OCI-LY7 (cell line): Measurements from ENCODE around the gene PLEKHG5. TPM values are rescaled to one million over a fixed set of nuclear protein-coding genes. Genes with fewer than 3 reads are reported as not detected.

Experiments
- BruUV-seq: library from RNA; stranded (reverse); fragments of 400-500 nt; replicated peaks from 2 replicates; lab custom pipeline; 2021; lab: Mats Ljungman, UMichigan
- CTCF ChIA-PET: fragments of 300-600 bp; sonication (Branson Sonifier 250); formaldehyde crosslinking; loops from one replicate; lab custom pipeline; 2022; ENCODE audit warnings: antibody characterized with exemption; ENCODE audit not compliant: unreplicated experiment; lab: Charles Lee
- POLR2A ChIA-PET: fragments of 300-600 bp; sonication (Branson Sonifier 250); formaldehyde crosslinking; loops from one replicate; lab custom pipeline; 2022; ENCODE audit warnings: antibody characterized with exemption; lab: Charles Lee
- DNase-seq: peaks from one replicate; pipeline ENCODE4 v3.0.0-alpha.2; 2015; ENCODE audit warnings: low spot score
- H2AFZ ChIP-seq: fragments of 200-600 bp; sonication (generic), shearing (Covaris generic); 2 replicates; pipeline ENCODE4 v1.6.1; 2014; ENCODE audit warnings: mild to moderate bottlenecking, antibody characterized with exemption, low read length, moderate library complexity
- H3K27ac ChIP-seq: fragments of 200-600 bp; sonication (generic); 2 replicates; pipeline ENCODE4 v1.5.1; 2014; ENCODE audit warnings: mixed run types, low read depth, mild to moderate bottlenecking, moderate library complexity, low read length, inconsistent platforms; ENCODE audit not compliant: poor library complexity, severe bottlenecking
- H3K36me3 ChIP-seq: fragments of 200-600 bp; sonication (generic); 2 replicates; pipeline ENCODE4 v1.6.1; 2014; ENCODE audit warnings: mild to moderate bottlenecking, antibody characterized with exemption, low read length, moderate library complexity, mixed read lengths; ENCODE audit not compliant: insufficient read depth
- H3K4me1 ChIP-seq: fragments of 200-600 bp; sonication (generic); 2 replicates; pipeline ENCODE4 v1.5.1; 2014; ENCODE audit warnings: mild to moderate bottlenecking, low read length; ENCODE audit not compliant: insufficient read depth, poor library complexity, severe bottlenecking
- H3K4me2 ChIP-seq: fragments of 200-600 bp; sonication (generic); 2 replicates; pipeline ENCODE4 v1.6.1; 2014; ENCODE audit warnings: mild to moderate bottlenecking, low read length
- H3K4me3 ChIP-seq: fragments of 200-600 bp; sonication (generic); 2 replicates; pipeline ENCODE4 v1.5.1; 2014; ENCODE audit warnings: mild to moderate bottlenecking, low read depth, low read length; ENCODE audit not compliant: poor library complexity, severe bottlenecking
- H3K79me2 ChIP-seq: fragments of 200-600 bp; sonication (generic); 2 replicates; pipeline ENCODE4 v1.6.1; 2016; ENCODE audit warnings: low read depth, mild to moderate bottlenecking, low read length, moderate library complexity, mixed read lengths; ENCODE audit not compliant: insufficient read depth
- H3K9me2 ChIP-seq: fragments of 200-600 bp; sonication (generic); 2 replicates; pipeline ENCODE4 v1.6.1; 2016; ENCODE audit warnings: mild to moderate bottlenecking, low read length, mixed read lengths; ENCODE audit not compliant: insufficient read depth
- H3K9me3 ChIP-seq: fragments of 200-600 bp; sonication (generic); 2 replicates; pipeline ENCODE4 v1.6.1; 2014; ENCODE audit warnings: mild to moderate bottlenecking, mixed run types, low read length, mixed read lengths
- H4K20me1 ChIP-seq: fragments of 200-600 bp; sonication (generic); 2 replicates; pipeline ENCODE4 v1.6.1; 2014; ENCODE audit warnings: mild to moderate bottlenecking, antibody characterized with exemption, low read length, moderate library complexity, mixed read lengths; ENCODE audit not compliant: insufficient read depth
- EZH2phosphoT487 ChIP-seq: fragments of 200-600 bp; sonication (generic); IDR thresholded peaks from 2 replicates; pipeline ENCODE4 v1.6.1; 2018; ENCODE audit warnings: low read depth, borderline replicate concordance, mild to moderate bottlenecking, mixed run types, antibody characterized with exemption, low read length, moderate library complexity, mixed read lengths
- intact Hi-C: fragments of 100-400 bp; cut with micrococcal nuclease; formaldehyde crosslinking; loops from one replicate; pipeline ENCODE4 v1.10.0; 2022; ENCODE audit not compliant: unreplicated experiment
- total RNA-seq, 2 experiments: library from RNA; depleted of rRNA in 1 of 2; stranded (reverse); fragments of >200 nt in 1 of 2; shearing (Covaris generic) in 1 of 2; gene quantifications; 2 replicates each; pipeline ENCODE4 v1.2.3, GENCODE V29; 2014 to 2022
- TF ChIP-seq, protein P1 (sequence below): fragments of 200-600 bp; sonication (generic); conservative IDR thresholded peaks from 2 replicates; pipeline ENCODE4 v1.5.1; 2014; ENCODE audit warnings: mild to moderate bottlenecking, antibody characterized with exemption, low read length, moderate library complexity, mixed read lengths

The PLEKHG5 gene
- total RNA-seq, 2 experiments from 2014 or later = 1.6 to 2.4 TPM

DNA sequence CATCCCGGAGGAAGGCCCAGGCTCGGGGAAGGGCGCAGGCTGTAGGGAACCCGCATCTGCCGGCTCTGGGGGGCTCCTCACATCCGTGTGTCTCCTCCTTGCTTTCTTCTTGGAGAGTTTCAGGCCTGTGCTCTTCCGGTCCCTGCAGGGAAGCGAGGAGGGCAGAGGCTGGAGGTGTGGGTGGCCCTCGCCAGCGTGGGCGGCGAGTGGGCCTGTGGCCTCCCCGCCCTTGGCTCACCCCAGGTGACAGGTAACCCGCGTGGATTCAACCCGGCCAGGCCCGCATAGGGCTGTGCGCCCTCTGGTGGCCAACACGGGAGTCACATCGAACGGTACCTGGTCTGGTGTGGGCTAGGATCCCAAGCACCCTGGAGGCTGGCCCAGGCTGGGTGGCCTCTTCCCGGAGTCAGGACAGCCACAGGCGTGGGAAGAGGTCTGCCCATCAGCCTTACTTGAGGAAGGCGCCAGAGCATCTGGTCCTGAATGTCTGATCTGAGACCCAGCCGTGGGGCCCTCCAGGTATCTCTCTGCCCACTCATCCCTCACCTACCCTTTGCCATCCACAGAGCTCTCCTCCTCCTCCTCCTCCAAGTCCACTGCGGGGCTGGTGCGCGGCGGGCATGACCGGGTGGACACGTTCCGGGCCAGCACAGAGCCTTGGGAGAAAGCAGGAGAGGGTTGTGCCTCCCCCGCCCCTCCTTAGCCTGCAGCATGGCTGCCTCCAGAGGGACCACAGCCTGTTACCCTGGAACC is 15.9 kb downstream of the PLEKHG5 start:
- Histone ChIP-seq H3K36me3 (no peaks in the 10 kb centered on the region), H3K4me1 (no peaks in the 10 kb centered on the region), H3K4me2 (no peak overlapping the region), H3K9me2 (no peaks in the 10 kb centered on the region), H3K4me3 (no peak overlapping the region), H3K9me3 (no peaks in the 10 kb centered on the region), H4K20me1 (no peaks in the 10 kb centered on the region), H3K79me2 (no peaks in the 10 kb centered on the region), H2AFZ (no peak overlapping the region), H3K27ac (no peak overlapping the region)
- TF ChIP-seq, protein P1, sequence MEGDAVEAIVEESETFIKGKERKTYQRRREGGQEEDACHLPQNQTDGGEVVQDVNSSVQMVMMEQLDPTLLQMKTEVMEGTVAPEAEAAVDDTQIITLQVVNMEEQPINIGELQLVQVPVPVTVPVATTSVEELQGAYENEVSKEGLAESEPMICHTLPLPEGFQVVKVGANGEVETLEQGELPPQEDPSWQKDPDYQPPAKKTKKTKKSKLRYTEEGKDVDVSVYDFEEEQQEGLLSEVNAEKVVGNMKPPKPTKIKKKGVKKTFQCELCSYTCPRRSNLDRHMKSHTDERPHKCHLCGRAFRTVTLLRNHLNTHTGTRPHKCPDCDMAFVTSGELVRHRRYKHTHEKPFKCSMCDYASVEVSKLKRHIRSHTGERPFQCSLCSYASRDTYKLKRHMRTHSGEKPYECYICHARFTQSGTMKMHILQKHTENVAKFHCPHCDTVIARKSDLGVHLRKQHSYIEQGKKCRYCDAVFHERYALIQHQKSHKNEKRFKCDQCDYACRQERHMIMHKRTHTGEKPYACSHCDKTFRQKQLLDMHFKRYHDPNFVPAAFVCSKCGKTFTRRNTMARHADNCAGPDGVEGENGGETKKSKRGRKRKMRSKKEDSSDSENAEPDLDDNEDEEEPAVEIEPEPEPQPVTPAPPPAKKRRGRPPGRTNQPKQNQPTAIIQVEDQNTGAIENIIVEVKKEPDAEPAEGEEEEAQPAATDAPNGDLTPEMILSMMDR = peak; percentile 91
- no peak for TF ChIP-seq EZH2phosphoT487
- CTCF ChIA-PET = no interaction called here
- intact Hi-C loops = no loop called here
- no TSS peak for BruUV-seq
- POLR2A ChIA-PET = no interaction called here
- peak; percentile 67 for DNase-seq

DNA sequence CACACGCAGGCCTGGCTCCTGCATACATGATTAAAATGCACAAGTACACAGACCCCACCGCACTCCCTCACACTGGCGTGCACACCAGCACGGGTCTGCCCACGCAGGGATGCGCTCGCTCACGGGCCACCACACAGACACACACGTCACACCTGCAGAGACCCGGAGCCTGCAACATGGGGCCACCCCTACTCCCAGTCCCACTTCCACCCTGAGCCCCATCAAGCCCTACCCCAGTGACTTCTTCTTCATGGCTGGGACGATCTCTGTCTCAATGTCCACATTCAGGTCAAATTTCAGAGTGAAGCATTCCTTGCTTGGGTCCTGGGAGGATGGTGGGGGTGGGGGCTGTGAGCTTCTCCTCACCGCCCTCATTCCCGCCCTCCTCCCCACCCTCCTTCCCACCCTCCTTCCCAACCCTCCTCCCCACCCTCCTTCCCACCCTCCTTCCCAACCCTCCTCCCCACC is 16.6 kb downstream of the PLEKHG5 start:
- no peaks in the 10 kb centered on the region for H3K36me3 ChIP-seq
- BruUV-seq = no TSS peak
- H3K79me2 ChIP-seq = no peaks in the 10 kb centered on the region
- intact Hi-C loops = no loop called here
- ChIA-PET POLR2A (no interaction called here), CTCF (no interaction called here)
- H3K4me3 ChIP-seq = no peak overlapping the region
- no peak for DNase-seq
- no peak for TF ChIP-seq EZH2phosphoT487
- H3K9me2 ChIP-seq = no peaks in the 10 kb centered on the region
- H2AFZ ChIP-seq = no peak overlapping the region
- no peak overlapping the region for H3K4me2 ChIP-seq
- no peak overlapping the region for H3K27ac ChIP-seq
- H4K20me1 ChIP-seq = no peaks in the 10 kb centered on the region
- no peaks in the 10 kb centered on the region for H3K9me3 ChIP-seq
- H3K4me1 ChIP-seq = no peaks in the 10 kb centered on the region

DNA sequence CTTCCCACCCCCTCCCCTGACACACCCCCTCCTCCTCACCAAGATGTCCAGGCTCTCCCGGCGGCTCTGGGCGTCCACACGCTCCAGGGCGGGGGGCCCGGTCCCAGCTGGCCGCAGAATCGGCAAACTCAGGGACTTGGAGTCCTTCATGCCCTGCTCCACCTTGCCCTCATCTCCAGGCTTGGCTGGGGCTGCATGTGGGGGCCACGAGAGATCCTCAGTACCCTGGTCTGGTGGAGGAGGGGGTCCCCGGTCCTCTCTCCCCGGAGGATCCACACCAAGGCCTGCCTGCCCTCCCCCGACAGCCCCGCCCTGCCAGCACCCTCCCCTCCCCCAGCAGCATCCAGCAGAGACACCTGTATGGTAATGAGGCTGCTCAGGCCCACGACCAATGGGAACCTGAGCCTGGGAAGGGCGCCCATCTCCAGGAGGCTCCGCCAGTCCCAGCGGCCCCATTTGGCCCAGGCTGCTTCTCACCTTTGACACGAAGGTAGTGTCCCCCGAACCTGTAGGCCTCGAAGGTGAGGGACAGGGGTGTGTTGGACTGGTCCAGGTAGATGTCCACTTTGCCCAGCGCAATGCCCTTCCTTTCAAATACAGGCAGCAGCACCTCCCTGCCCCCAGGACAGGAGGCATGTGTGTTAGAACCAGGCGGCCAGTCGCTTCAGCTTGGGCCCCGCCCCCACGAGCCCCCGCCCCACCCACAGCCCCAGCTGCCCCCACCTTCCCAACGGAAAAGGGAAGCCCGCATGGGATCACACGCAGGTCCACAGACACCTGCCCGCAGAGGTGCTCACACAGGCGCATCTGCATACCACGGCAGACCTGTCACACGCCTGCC is 17.3 kb downstream of the PLEKHG5 start:
- Histone ChIP-seq H3K9me2 (no peaks in the 10 kb centered on the region), H3K9me3 (no peaks in the 10 kb centered on the region), H3K79me2 (no peaks in the 10 kb centered on the region), H3K36me3 (no peaks in the 10 kb centered on the region), H2AFZ (no peak overlapping the region), H3K27ac (no peak overlapping the region), H4K20me1 (no peaks in the 10 kb centered on the region), H3K4me1 (no peaks in the 10 kb centered on the region), H3K4me3 (no peak overlapping the region), H3K4me2 (no peak overlapping the region)
- no TSS peak for BruUV-seq
- TF ChIP-seq, protein P1 = no peak
- no peak for TF ChIP-seq EZH2phosphoT487
- ChIA-PET CTCF (no interaction called here), POLR2A (no interaction called here)
- DNase-seq = no peak
- intact Hi-C loops = no loop called here
